ENCODE measurements around the gene CHD9.
"Not testable (repeated sequence)": the region's sequence is repeated elsewhere in the genome, so short reads cannot be mapped to it uniquely, and the experiment has no call there.

The CHD9 gene

DNA sequence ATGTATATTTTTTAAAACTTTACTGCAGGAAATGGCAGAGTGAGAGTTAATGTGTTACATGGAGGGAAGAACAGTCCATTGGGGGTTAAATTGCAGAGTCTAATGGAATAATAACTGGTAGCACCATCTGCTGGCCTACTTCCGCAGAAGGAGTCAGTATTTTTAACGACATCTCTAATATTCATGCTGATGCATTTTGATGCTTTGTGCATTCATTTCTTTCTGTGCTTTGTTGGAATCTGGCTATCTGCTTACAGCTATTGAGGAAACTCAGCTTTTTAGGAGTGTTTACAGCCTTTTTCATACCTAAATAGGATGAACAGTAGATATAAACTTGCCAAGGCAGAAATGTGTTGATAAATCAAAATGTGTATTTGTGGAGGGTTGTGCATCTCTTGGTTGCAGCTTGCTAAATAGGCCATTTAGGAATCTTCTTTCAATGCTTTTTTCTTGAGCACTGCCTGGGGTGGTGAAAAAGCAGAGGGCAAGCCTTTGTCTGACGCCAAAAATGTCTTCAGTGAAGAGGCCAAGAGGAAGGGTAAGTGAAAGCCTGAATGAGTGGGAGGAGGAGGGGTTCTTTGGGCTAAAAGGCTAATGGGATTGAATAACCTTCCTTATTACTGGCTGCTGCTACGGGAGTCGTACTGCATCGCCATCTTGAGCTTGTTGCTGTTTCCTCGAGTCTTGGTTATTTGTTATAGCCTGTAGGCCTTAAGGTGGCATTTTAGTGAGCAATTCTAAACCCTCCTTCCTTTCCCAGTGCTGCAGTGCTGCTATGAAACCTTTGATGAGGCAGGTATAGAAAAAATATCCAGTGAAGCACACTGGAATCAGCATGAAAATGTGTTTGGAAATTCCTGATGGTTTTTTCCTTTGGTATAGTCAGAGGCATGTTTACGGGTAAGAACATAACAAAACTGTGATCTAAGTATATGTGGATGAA is 153.3 kb downstream of the CHD9 start:
- peak; percentile 79 for DNase-seq (ENCODE audit: low spot score)

- no peak for DNase-seq (ENCODE audit: low spot score)
Observed at GRCh38 chr16:53209429-53209828, 154.6 kb downstream of the CHD9 start.

DNA sequence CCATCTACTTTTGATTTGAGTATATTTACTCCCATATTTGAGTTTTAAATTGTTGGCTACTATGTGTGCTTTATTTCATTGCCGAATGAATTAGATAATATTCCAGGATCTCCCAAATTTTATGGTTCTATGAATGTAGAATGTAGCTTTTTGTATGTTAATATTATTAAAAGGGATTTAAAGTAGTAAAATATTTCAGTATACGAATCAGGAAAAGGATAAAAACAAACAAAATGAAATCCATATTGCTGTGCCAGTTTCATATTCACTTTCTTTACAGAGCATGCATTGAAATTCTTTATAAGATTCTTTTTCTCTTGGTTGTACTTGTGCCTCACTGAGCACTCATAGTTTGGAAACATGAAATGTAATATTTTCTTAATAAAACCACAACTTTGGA is 155.1 kb downstream of the CHD9 start:
- no peak for DNase-seq (ENCODE audit: low spot score)

- DNase-seq (ENCODE audit: low spot score) = no peak
Observed at GRCh38 chr16:53211253-53211652, 156.5 kb downstream of the CHD9 start.

DNA sequence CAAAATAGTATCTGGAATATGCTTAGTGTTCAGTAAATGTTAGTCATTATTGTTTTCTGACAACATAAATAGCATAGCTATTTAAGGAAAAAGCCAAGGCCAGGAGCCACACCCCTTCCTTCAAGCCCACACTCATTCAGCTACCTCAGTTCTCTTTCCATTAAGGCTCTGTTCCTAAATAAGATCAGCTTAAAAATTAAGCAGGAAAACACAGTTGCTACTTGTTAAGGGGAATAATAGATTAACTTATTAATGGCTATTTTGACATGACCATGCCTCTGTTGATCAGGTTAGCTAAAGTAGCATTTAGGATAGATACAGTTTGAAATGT is 158.1 kb downstream of the CHD9 start:
- peak; percentile 27 for DNase-seq (ENCODE audit: low spot score)

GRCh38 chr16:53213542-53213941 is 158.8 kb downstream of the CHD9 start:
- DNase-seq (ENCODE audit: low spot score) = no peak

- DNase-seq (ENCODE audit: low spot score) = no peak
Observed at GRCh38 chr16:53216798-53217197, 162.0 kb downstream of the CHD9 start.

- no peak for DNase-seq (ENCODE audit: low spot score)
Observed at GRCh38 chr16:53219371-53219770, 164.6 kb downstream of the CHD9 start.

DNA sequence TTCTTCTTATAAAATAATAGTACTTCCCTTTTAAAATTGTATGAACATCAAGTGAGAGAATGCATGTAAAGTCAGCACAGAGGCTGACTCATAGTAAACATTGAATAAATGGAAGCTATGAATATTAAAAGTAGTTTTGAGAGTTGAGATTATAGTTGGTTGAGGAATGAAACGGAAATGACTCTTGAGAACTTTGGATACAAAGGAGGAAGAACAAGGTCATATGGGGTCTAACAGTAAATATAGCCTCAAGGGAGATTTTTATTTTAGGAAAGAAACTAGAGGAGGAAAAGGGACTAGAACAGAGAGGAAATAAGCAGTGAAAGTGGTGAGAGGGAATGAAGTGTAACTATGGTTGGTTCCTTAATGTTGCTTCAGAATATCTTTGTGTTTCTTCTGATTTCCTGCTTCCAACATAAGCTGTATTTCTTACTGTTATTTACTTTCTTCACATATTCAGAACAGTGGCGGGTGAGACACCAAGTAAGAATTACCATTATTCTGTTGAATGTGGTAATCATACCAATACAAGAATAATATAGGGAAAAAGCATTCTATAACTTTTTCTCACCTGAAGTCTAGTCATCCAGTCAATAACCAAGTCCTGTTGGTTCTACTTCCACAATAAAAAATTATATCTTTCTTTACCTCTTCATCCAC is 165.1 kb downstream of the CHD9 start:
- DNase-seq (ENCODE audit: low spot score) = no peak

DNA sequence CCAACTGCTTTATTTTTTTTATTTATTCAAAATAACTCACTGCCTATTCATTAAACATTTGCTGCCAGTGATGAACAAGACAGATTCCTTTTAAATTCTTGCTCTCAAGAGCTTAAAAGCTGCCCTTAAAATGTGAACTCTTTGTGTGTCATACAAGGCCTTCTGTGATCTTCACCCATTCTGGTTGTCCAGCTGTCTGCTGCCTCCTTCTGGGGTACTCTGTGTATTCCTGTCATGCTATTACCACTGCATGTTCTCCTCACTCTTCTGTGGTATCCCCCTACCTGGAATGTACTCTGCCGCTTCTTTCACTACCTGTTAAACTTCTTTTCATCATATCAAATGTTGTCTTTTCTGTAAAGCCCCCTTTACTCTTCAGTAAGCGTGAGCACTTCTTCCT is 165.8 kb downstream of the CHD9 start:
- peak; percentile 61 for DNase-seq (ENCODE audit: low spot score)

DNA sequence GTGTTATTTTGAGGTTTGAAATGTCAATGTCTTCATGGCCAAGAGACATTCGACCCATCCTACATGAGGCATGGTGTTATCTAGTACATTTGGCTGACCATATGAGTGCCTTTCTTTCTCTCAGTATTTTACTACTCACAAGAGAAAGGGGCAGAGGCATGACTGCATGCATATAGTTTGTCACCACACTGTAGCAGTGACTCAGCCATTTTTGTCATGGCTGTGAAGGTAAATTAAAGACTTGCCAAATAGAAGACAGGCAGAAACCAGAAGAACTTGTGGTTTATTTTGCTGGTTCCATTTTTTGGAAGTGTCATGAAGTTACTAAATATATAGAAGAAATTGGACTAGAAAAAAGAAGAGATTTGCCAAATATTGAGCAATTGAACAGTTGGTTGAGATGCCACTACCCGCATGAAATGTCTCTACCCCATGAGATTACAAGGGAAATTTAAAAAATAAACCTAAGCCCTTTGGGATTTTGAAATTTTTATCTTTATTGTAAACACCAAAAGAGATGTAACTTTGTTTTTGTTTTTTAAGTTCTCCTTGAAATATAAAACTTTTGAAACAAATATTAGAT is 170.3 kb downstream of the CHD9 start:
- DNase-seq (ENCODE audit: low spot score) = peak; percentile 84

DNA sequence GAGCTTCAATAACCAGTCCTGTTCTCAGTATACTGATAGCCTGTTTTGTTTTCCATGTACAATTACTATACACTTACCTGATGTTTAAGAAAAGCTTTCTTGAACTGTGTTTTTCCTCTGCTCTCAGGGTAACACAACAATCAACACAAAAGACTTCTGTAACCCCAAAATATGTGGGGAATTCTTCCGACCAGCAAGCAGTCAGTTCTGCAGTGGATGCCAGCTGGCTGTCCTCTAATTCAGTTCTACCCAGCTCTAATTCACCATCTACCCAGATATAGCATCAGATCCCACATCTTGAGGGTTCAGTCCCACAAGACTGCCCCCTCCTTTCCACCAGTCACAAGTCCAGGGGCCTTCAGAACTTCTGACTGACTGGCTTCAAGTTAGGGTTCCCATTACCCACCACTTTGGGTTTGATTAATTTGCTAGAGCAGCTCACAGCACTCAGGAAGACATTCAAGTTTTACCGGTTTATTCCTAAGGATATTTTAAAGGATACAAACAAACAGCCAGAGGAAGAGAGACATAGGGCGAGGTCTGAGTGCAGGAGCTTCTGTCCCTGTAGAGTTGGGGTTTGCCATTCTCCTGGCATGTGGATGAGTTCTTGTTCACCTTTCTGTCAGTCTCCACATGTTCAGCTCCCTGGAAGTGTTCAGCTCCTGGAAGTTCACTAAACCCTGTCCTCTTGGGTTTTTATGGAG is 178.2 kb downstream of the CHD9 start:
- no peak for DNase-seq (ENCODE audit: low spot score)

DNA sequence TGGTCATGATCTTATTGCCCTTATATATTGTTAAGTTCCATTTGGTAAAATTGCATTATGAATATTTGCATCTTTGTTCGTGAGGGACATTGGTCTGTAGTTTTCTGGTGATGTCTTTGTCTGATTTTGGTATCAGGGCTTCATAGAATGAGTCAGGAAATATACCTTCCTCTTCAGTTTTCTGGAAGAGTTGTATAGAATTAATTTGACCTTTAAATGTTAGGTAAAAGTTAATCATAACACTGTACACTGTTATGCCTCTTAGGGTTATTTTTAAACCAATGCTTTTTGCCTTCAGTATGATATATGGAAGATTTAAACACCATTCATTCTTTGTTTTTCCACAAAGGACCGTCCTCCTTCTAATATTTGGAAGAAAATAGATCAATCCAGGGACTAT is 180.0 kb downstream of the CHD9 start:
- DNase-seq (ENCODE audit: low spot score) = no peak

DNA sequence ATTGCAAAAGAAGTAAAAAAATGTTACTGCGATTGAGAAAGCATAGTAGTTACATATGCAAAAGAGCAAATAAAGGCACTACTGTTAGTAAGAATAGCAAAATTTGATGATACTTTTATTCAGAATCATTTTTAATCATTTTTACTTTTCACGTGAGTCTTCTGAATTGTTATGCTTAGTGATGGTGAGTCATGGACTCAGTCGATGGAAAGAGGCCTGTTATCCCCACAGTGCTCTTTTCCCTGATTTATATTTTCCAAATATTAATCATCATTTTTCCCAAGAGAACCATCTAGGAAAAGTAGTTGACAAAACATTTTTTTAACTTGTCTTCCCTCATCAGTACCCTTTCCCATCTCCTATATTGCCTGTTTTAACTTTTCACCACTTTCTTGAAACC is 181.1 kb downstream of the CHD9 start:
- no peak for DNase-seq (ENCODE audit: low spot score)

- no peak for DNase-seq (ENCODE audit: low spot score)
Observed at GRCh38 chr16:53249331-53249730, 194.5 kb downstream of the CHD9 start.

GRCh38 chr16:53257001-53257400 is 202.2 kb downstream of the CHD9 start:
- no peak for DNase-seq (ENCODE audit: low spot score)

DNA sequence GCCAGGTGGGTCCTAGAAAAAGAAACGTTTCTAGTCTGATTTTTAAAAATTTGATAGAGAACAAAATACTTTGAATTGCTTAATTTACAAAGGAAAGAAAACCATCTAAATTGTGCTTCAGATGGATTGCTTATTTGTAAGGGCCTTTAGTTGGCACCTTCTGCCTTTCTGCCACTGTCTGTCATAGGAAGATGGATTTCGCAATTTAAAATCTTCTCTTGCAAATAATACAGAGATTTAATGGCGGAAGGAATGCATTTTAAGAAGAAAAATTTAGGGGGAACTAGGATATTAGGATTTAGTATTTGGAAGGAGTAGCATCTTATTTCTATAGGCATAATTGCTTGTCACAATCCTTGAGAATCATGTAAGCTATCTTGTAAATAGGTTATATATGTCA is 204.0 kb downstream of the CHD9 start:
- no peak for DNase-seq (ENCODE audit: low spot score)

DNA sequence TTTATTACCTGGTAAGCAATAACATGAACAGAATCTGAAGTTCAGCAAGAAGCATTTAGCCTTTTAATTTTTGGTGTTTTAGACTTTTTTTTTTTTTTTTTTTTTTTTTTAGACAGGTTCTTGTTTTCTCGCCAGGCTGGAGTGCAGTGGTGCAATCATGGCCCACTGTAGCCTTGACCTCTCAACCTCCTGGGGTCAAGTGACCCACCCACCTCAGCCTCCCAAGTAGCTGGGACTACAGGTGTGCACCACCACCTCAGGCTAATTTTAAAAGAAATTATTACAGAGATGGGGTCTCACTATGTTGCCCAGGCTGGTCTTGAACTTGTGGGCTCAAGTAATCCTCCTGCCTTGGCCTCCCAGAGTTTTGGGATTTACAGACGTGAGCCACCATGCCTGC is 206.5 kb downstream of the CHD9 start:
- no peak for DNase-seq (ENCODE audit: low spot score)

- DNase-seq (ENCODE audit: low spot score) = no peak
Observed at GRCh38 chr16:53262645-53263044, 207.9 kb downstream of the CHD9 start.

GRCh38 chr16:53266156-53266555 is 211.4 kb downstream of the CHD9 start:
- DNase-seq (ENCODE audit: low spot score) = no peak

- not testable (repeated sequence) for DNase-seq (ENCODE audit: low spot score)
Observed at GRCh38 chr16:53278498-53278897, 223.7 kb downstream of the CHD9 start.

GRCh38 chr16:53281280-53281679 is 226.5 kb downstream of the CHD9 start:
- no peak for DNase-seq (ENCODE audit: low spot score)

DNA sequence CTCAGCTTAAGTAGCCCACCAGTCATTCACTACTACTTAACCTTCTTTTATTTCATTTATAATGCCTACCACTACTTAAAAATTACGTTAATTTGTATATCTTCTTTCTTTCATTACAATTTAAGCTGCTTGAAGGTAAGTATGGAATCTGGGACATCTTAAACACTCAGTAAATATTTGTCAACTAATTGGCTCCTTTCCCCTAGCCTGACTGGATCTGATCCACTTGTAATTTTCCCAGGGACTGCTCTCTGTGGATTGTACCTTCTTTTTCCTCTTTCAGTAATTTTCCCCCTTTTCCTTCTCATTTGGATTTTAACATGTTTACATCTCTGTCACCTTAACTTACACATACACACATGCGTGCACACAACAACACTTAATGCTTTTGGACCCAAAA is 227.1 kb downstream of the CHD9 start:
- DNase-seq (ENCODE audit: low spot score) = no peak
